Astrocyte (in vitro differentiated cells and primary cell): ENCODE results near the gene TMEM94. TPM values are rescaled to one million over a fixed set of nuclear protein-coding genes. Genes with fewer than 3 reads are reported as not detected.

ENCODE experiments used
- DNase-seq: peaks from one replicate; pipeline ENCODE4 v3.0.0-alpha.2; 2010; ENCODE audit warnings: low read depth
- FAIRE-seq: peaks from 2 replicates; lab custom pipeline; 2011; peaks lifted over from hg19 to GRCh38; lab: Jason Lieb, UNC
- H2AFZ ChIP-seq: 2 replicates; pipeline ENCODE4 v1.6.0; 2012; ENCODE audit warnings: low read depth, low read length, inconsistent platforms
- H3K27ac ChIP-seq: 2 replicates; pipeline ENCODE4 v1.5.1; 2011; ENCODE audit warnings: low read depth, low read length, inconsistent platforms
- H3K27me3 ChIP-seq: 2 replicates; pipeline ENCODE4 v1.6.0; 2011; ENCODE audit warnings: low read length, inconsistent platforms; ENCODE audit not compliant: insufficient read depth
- H3K36me3 ChIP-seq: 2 replicates; pipeline ENCODE4 v1.5.1; 2011; ENCODE audit warnings: low read length, inconsistent platforms; ENCODE audit not compliant: insufficient read depth
- H3K4me1 ChIP-seq: 2 replicates; pipeline ENCODE4 v1.5.1; 2011; ENCODE audit warnings: low read length, inconsistent platforms; ENCODE audit not compliant: insufficient read depth
- H3K4me2 ChIP-seq: 2 replicates; pipeline ENCODE4 v1.6.0; 2012; ENCODE audit warnings: low read length, inconsistent platforms
- H3K4me3 ChIP-seq: 2 replicates; pipeline ENCODE4 v1.5.1; 2011; ENCODE audit warnings: low read depth, mild to moderate bottlenecking, low read length, inconsistent platforms; ENCODE audit not compliant: insufficient read depth
- H3K79me2 ChIP-seq: 2 replicates; pipeline ENCODE4 v1.6.0; 2012; ENCODE audit warnings: mild to moderate bottlenecking, low read length, inconsistent platforms; ENCODE audit not compliant: insufficient read depth
- H3K9ac ChIP-seq: 2 replicates; pipeline ENCODE4 v1.6.0; 2012; ENCODE audit warnings: mild to moderate bottlenecking, low read length, inconsistent platforms
- H3K9me3 ChIP-seq: 2 replicates; pipeline ENCODE4 v1.5.1; 2012; ENCODE audit warnings: low read depth, mild to moderate bottlenecking, low read length, inconsistent platforms; ENCODE audit not compliant: insufficient read depth
- H4K20me1 ChIP-seq: 2 replicates; pipeline ENCODE4 v1.6.0; 2012; ENCODE audit warnings: low read length, inconsistent platforms; ENCODE audit not compliant: insufficient read depth
- H3K27ac Mint-ChIP-seq: one replicate; pipeline ENCODE4 v1.8.0; 2021; ENCODE audit warnings: mild to moderate bottlenecking, mixed read lengths; ENCODE audit not compliant: unreplicated experiment
- H3K27me3 Mint-ChIP-seq: one replicate; pipeline ENCODE4 v1.8.0; 2021; ENCODE audit warnings: low read depth, mixed read lengths; ENCODE audit not compliant: unreplicated experiment
- H3K36me3 Mint-ChIP-seq: one replicate; pipeline ENCODE4 v1.8.0; 2021; ENCODE audit warnings: low read depth, mixed read lengths; ENCODE audit not compliant: unreplicated experiment
- H3K4me1 Mint-ChIP-seq: one replicate; pipeline ENCODE4 v1.8.0; 2021; ENCODE audit warnings: low read depth, mixed read lengths; ENCODE audit not compliant: unreplicated experiment
- H3K4me3 Mint-ChIP-seq: one replicate; pipeline ENCODE4 v1.8.0; 2021; ENCODE audit warnings: mild to moderate bottlenecking, moderate library complexity, mixed read lengths; ENCODE audit not compliant: unreplicated experiment
- H3K9me3 Mint-ChIP-seq: one replicate; pipeline ENCODE4 v1.8.0; 2021; ENCODE audit warnings: mild to moderate bottlenecking, mixed read lengths; ENCODE audit not compliant: unreplicated experiment
- EZH2 ChIP-seq: IDR thresholded peaks from 2 replicates; pipeline ENCODE4 v1.6.1; 2012; ENCODE audit warnings: mild to moderate bottlenecking, low read length, inconsistent platforms; ENCODE audit not compliant: insufficient read depth
- total RNA-seq: library from RNA; stranded (reverse); gene quantifications from 2 replicates; pipeline ENCODE4 v1.2.1, GENCODE V29; 2021
- TF ChIP-seq, protein P1 (sequence below): IDR thresholded peaks from 2 replicates; pipeline ENCODE4 v1.5.1; 2011; ENCODE audit warnings: low read depth, mild to moderate bottlenecking, inconsistent platforms, low read length, moderate library complexity; ENCODE audit not compliant: insufficient read depth

The TMEM94 gene
- total RNA-seq, 1 donor from 2014 or later, result 52.4 TPM

DNA sequence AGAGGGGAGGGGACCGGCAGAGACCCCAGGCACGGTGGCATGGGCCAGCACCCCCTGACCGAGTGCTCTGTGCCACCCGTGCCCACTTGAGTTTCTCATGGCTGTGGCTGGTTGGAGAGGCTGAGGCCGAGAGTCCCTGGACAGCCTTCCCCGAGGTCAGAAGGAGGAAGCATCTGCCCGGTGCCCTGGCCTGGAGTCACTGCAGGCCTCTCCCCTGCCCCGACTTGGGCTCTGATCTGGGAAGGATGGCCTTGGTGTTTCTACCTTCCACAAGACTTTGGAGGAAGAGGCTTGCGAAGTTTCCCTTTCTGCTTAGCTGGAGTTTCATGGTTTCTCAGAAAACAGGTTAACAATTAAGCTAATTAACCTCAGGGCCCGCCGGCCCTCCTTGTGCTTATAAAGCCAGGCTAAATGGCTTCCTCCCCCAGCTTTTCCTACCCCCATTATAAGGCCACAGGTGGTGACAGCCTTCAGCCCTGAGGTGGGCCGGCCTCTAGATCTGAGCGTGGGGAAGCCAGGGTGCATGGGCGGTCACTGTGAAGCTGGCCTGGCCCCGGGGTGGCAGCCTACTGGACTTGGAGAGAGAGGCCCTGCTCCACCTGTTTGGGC is 86.4 kb downstream of the TMEM94 start:
- peaks cover 3% of the 10 kb centered on the region for H3K4me1 Mint-ChIP-seq
- Histone ChIP-seq H3K27ac (no peak overlapping the region), H3K4me2 (no peak overlapping the region), H3K9ac (no peak overlapping the region), H3K4me3 (no peak overlapping the region), H3K4me1 (no peaks in the 10 kb centered on the region), H4K20me1 (no peaks in the 10 kb centered on the region), H3K79me2 (no peaks in the 10 kb centered on the region), H3K36me3 (no peaks in the 10 kb centered on the region), H3K27me3 (peaks cover 4% of the 10 kb centered on the region), H3K9me3 (no peaks in the 10 kb centered on the region), H2AFZ (no peak overlapping the region)
- no peaks in the 10 kb centered on the region for H3K36me3 Mint-ChIP-seq
- H3K9me3 Mint-ChIP-seq, result no peaks in the 10 kb centered on the region
- FAIRE-seq, result no peak
- no peak for TF ChIP-seq EZH2
- TF ChIP-seq, protein P1, sequence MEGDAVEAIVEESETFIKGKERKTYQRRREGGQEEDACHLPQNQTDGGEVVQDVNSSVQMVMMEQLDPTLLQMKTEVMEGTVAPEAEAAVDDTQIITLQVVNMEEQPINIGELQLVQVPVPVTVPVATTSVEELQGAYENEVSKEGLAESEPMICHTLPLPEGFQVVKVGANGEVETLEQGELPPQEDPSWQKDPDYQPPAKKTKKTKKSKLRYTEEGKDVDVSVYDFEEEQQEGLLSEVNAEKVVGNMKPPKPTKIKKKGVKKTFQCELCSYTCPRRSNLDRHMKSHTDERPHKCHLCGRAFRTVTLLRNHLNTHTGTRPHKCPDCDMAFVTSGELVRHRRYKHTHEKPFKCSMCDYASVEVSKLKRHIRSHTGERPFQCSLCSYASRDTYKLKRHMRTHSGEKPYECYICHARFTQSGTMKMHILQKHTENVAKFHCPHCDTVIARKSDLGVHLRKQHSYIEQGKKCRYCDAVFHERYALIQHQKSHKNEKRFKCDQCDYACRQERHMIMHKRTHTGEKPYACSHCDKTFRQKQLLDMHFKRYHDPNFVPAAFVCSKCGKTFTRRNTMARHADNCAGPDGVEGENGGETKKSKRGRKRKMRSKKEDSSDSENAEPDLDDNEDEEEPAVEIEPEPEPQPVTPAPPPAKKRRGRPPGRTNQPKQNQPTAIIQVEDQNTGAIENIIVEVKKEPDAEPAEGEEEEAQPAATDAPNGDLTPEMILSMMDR, result no peak
- no peak overlapping the region for H3K4me3 Mint-ChIP-seq
- peaks cover 8% of the 10 kb centered on the region for H3K27me3 Mint-ChIP-seq
- H3K27ac Mint-ChIP-seq, result no peak overlapping the region
- DNase-seq, result no peak

DNA sequence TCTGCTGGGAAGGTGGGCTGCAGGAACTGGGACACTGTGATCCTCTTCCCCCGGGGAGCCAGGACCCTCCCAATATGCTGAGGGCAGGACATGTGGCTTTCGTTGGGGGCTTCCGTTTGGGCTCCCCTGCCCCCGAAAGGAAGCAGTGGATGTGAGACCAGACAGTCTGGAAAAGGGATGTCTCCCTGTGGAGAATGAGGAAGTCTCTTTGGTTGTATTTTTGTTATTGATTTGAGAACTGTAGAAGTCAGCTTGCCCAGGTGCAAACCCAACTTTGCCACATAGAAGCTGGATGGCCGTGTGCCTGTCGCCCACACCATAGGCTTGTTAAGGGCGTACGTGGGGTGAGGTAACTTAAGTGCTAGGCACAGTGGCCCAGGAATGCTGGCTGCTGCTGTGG is 87.8 kb downstream of the TMEM94 start:
- TF ChIP-seq, protein P1, result no peak
- no peak for TF ChIP-seq EZH2
- Histone ChIP-seq H4K20me1 (no peaks in the 10 kb centered on the region), H3K27ac (no peak overlapping the region), H3K4me3 (no peak overlapping the region), H3K9me3 (no peaks in the 10 kb centered on the region), H3K9ac (no peak overlapping the region), H3K4me2 (no peak overlapping the region), H2AFZ (no peak overlapping the region), H3K36me3 (no peaks in the 10 kb centered on the region), H3K27me3 (peaks cover 4% of the 10 kb centered on the region), H3K79me2 (no peaks in the 10 kb centered on the region), H3K4me1 (no peaks in the 10 kb centered on the region)
- Mint-ChIP-seq H3K4me1 (peaks cover 3% of the 10 kb centered on the region), H3K27me3 (peaks cover 8% of the 10 kb centered on the region), H3K27ac (no peak overlapping the region), H3K36me3 (no peaks in the 10 kb centered on the region), H3K4me3 (peak overlapping the region; percentile 14), H3K9me3 (no peaks in the 10 kb centered on the region)
- DNase-seq (no peak), FAIRE-seq (no peak)

DNA sequence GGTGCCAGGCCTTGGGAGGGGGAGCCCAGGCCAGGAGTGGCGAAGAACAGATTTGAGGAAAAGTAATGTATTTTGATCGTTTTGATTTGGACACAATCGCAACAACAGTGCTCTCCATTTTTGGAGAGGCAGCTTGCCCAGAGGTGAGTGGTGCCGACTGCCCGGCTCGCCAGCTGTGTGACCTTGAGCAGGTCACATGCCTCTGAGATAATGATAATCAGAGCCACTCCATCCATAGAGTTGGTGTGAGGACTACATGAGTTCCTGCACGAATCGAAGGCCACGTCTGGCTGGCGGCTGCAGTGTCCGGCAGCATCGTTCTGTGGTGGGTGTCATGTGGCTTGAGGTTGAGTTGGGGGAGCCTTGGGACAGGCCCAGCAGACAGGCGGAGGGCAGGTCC is 89.7 kb downstream of the TMEM94 start:
- TF ChIP-seq, protein P1, result no peak
- no peak for TF ChIP-seq EZH2
- no peak for FAIRE-seq

More for the DNA sequence above, 89.7 kb downstream of the TMEM94 start:
- Histone ChIP-seq H3K9ac (no peak overlapping the region), H3K36me3 (no peaks in the 10 kb centered on the region), H3K9me3 (no peaks in the 10 kb centered on the region), H2AFZ (no peak overlapping the region), H3K4me2 (no peak overlapping the region), H3K4me1 (no peaks in the 10 kb centered on the region), H3K27ac (no peak overlapping the region), H3K79me2 (no peaks in the 10 kb centered on the region), H4K20me1 (no peaks in the 10 kb centered on the region), H3K4me3 (no peak overlapping the region), H3K27me3 (peaks cover 4% of the 10 kb centered on the region)
- Mint-ChIP-seq H3K4me1 (peaks cover 2% of the 10 kb centered on the region), H3K27me3 (peaks cover 8% of the 10 kb centered on the region), H3K27ac (no peak overlapping the region), H3K4me3 (no peak overlapping the region), H3K36me3 (peaks cover 2% of the 10 kb centered on the region), H3K9me3 (no peaks in the 10 kb centered on the region)
- no peak for DNase-seq
